Measurements from ENCODE around the gene SMAP2.
"Not testable (repeated sequence)": the region's sequence is repeated elsewhere in the genome, so short reads cannot be mapped to it uniquely, and the experiment has no call there.

The SMAP2 gene

GRCh38 chr1:40372658-40373322 is 737 bp upstream of the SMAP2 start:
- DNase-seq: no peak

- DNase-seq: no peak
These were observed 4.0 kb downstream of the SMAP2 start for GRCh38 chr1:40377512-40377911.

GRCh38 chr1:40379785-40380452 is 6.4 kb downstream of the SMAP2 start:
- DNase-seq: no peak

- DNase-seq: no peak
These were observed 7.3 kb downstream of the SMAP2 start for GRCh38 chr1:40380817-40381216.

- no peak for DNase-seq
These were observed 8.0 kb downstream of the SMAP2 start for GRCh38 chr1:40381268-40382107.

- no peak for DNase-seq
These were observed 8.6 kb downstream of the SMAP2 start for GRCh38 chr1:40382108-40382460.

- no peak for DNase-seq
These were observed 9.1 kb downstream of the SMAP2 start for GRCh38 chr1:40382601-40383000.

GRCh38 chr1:40383095-40383487 is 9.6 kb downstream of the SMAP2 start:
- DNase-seq: no peak

GRCh38 chr1:40383488-40384412 is 10.2 kb downstream of the SMAP2 start:
- DNase-seq: no peak

GRCh38 chr1:40384413-40384762 is 10.9 kb downstream of the SMAP2 start:
- no peak for DNase-seq

- DNase-seq: no peak
These were observed 11.4 kb downstream of the SMAP2 start for GRCh38 chr1:40384887-40385286.

GRCh38 chr1:40385437-40386358 is 12.2 kb downstream of the SMAP2 start:
- no peak for DNase-seq

- DNase-seq: no peak
These were observed 12.8 kb downstream of the SMAP2 start for GRCh38 chr1:40386359-40386723.

- DNase-seq: no peak
These were observed 13.3 kb downstream of the SMAP2 start for GRCh38 chr1:40386796-40387195.

- not testable (repeated sequence) for DNase-seq
These were observed 14.1 kb downstream of the SMAP2 start for GRCh38 chr1:40387381-40388306.

GRCh38 chr1:40388456-40389321 is 15.2 kb downstream of the SMAP2 start:
- not testable (repeated sequence) for DNase-seq

GRCh38 chr1:40389322-40389803 is 15.8 kb downstream of the SMAP2 start:
- no peak for DNase-seq

GRCh38 chr1:40389871-40390560 is 16.5 kb downstream of the SMAP2 start:
- DNase-seq: no peak

- no peak for DNase-seq
These were observed 17.3 kb downstream of the SMAP2 start for GRCh38 chr1:40390857-40391256.

Measured in NCI-H1930 (cell line).